ENCODE measurements around the gene HS3ST3B1. TPM values are rescaled to one million over a fixed set of nuclear protein-coding genes. Genes with fewer than 3 reads are reported as not detected.

HS3ST3B1 gene
- total RNA-seq, 1 experiment from 2014 or later, result 22.3 TPM

- DNase-seq (ENCODE audit: low spot score) (peak; percentile 48), ATAC-seq (peak; percentile 16)
- POLR2A ChIA-PET, result interaction anchor here (1.3 to 2.6 kb wide), 2 partner anchors 10 to 13 kb away, joined by 6 to 27 read pairs; partner anchors contain the start of gene HS3ST3B1
- H3K27ac Mint-ChIP-seq, result peak overlapping the region; percentile 96
- H3K9me3 Mint-ChIP-seq, result 0 out of 2 replicates have a peak, but pooled peaks cover 3% of the 10 kb centered on the region
- peaks cover 76% of the 10 kb centered on the region for H3K4me1 Mint-ChIP-seq
- TF ChIP-seq CREM (CRISPR knock-in tag; IDR thresholded peaks at IDR 0.05), result no peak
- TF ChIP-seq HMGXB4 (CRISPR knock-in tag; IDR thresholded peaks at IDR 0.05), result no peak
- no peak for TF ChIP-seq IRF1 (CRISPR knock-in tag; IDR thresholded peaks at IDR 0.05)
- no peak for TF ChIP-seq FOXP1 (CRISPR knock-in tag; IDR thresholded peaks at IDR 0.05; ENCODE audit: borderline replicate concordance)
- TF ChIP-seq MXD4 (CRISPR knock-in tag; IDR thresholded peaks at IDR 0.05; ENCODE audit: borderline replicate concordance), result no peak
- TF ChIP-seq USF2 (CRISPR knock-in tag; IDR thresholded peaks at IDR 0.05), result no peak
- no peak for TF ChIP-seq MAX (CRISPR knock-in tag; IDR thresholded peaks at IDR 0.05)
- TF ChIP-seq NFATC4 (CRISPR knock-in tag; IDR thresholded peaks at IDR 0.05), result no peak
- no peak for TF ChIP-seq RELA (CRISPR knock-in tag; IDR thresholded peaks at IDR 0.05; ENCODE audit: borderline replicate concordance)
- TF ChIP-seq ZNF138 (CRISPR knock-in tag; conservative IDR thresholded peaks at IDR 0.05), result no peak
- TF ChIP-seq GTF2I (CRISPR knock-in tag; conservative IDR thresholded peaks at IDR 0.05), result no peak
- no peak for TF ChIP-seq ZNF263 (CRISPR knock-in tag; IDR thresholded peaks at IDR 0.05; ENCODE audit: low read depth)
- no peak for TF ChIP-seq PRDM15 (CRISPR knock-in tag; IDR thresholded peaks at IDR 0.05)
- TF ChIP-seq PRRX2 (CRISPR knock-in tag; IDR thresholded peaks at IDR 0.05), result no peak
- no peak for TF ChIP-seq ZNF281 (CRISPR knock-in tag; IDR thresholded peaks at IDR 0.05)
- H3K27me3 Mint-ChIP-seq (ENCODE audit: low read depth), result peaks cover 10% of the 10 kb centered on the region
- peaks cover 11% of the 10 kb centered on the region for H3K36me3 Mint-ChIP-seq
- CTCF ChIA-PET, result interaction anchor here (2.6 kb wide), 2 partner anchors 9 to 12 kb away, joined by 18 to 20 read pairs; partner anchors contain the start of gene HS3ST3B1
- peak overlapping the region; percentile 84 for H3K4me3 Mint-ChIP-seq
Measured at GRCh38 chr17:14310101-14310500, 9.2 kb downstream of the HS3ST3B1 start.

Data from WTC11 (cell line).